ENCODE results near the gene ZNF831. TPM values are rescaled to one million over a fixed set of nuclear protein-coding genes. Genes with fewer than 3 reads are reported as not detected.

ZNF831 gene
- total RNA-seq, 4 donors from 2014 or later = 0.20 to 0.30 (median 0.24) TPM

DNA sequence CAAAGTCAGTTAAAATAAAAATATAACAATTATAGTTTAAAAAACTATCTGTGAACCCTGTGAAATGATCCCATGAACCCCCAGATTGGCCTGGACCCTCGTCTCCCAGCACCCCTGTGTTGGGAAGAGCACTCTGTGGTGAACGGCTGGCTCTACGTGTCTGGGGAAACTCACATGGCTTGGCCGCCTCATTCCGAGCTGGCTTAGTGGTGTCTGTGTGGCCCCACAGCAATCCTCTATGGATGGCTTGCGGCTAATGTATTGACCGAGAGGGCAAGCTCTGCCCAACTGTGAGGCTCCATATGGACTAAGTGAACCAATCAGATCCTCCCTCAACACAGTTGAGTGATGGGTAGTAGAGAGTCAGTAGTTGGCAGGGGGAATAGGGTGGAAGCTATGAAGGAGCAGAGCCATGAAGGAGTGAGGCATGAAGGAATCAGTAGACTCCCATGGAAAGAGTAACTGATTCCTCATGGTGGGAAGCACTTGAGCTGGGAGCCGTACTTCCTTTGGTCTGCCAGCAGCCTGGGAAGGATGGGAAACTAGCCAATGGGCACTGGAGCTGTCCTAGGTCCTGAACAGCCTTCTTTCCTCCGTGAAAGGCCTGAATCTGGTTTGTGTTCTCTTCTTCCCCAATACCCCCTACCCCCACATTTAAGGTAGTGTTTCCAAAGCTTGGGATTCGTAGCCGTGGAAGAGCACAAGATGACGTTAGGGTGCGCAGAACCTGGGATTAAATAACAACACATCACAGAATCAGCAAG is 21.6 kb upstream of the ZNF831 start:
- intact Hi-C loops (cut with DNase I; ENCODE audit: low total_unique reads) = no loop called here
- no peak for DNase-seq (ENCODE audit: low spot score in 2 of 2)
- H3K4me3 ChIP-seq (ENCODE audit: low read depth, poor library complexity, severe bottlenecking) = no peak overlapping the region
- no peak for TF ChIP-seq POLR2A (IDR thresholded peaks at IDR 0.05)
- TF ChIP-seq, protein P1, sequence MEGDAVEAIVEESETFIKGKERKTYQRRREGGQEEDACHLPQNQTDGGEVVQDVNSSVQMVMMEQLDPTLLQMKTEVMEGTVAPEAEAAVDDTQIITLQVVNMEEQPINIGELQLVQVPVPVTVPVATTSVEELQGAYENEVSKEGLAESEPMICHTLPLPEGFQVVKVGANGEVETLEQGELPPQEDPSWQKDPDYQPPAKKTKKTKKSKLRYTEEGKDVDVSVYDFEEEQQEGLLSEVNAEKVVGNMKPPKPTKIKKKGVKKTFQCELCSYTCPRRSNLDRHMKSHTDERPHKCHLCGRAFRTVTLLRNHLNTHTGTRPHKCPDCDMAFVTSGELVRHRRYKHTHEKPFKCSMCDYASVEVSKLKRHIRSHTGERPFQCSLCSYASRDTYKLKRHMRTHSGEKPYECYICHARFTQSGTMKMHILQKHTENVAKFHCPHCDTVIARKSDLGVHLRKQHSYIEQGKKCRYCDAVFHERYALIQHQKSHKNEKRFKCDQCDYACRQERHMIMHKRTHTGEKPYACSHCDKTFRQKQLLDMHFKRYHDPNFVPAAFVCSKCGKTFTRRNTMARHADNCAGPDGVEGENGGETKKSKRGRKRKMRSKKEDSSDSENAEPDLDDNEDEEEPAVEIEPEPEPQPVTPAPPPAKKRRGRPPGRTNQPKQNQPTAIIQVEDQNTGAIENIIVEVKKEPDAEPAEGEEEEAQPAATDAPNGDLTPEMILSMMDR (IDR thresholded peaks at IDR 0.05) = no peak
- WGBS, 2 donors = 80 to 87% methylated on average over 13 of the region's 13 CpGs

GRCh38 chr20:59143326-59143725 is 20.3 kb upstream of the ZNF831 start:
- TF ChIP-seq, protein P1 (IDR thresholded peaks at IDR 0.05) = no peak
- no peak for TF ChIP-seq POLR2A (IDR thresholded peaks at IDR 0.05)
- 93 to 95% methylated on average over 5 of the region's 5 CpGs for WGBS, 2 donors
- intact Hi-C loops (cut with DNase I; ENCODE audit: low total_unique reads) = no loop called here
- H3K4me3 ChIP-seq (ENCODE audit: low read depth, poor library complexity, severe bottlenecking) = no peak overlapping the region
- DNase-seq (ENCODE audit: low spot score in 2 of 2) = peak in 1 of 2 donors; percentile 18

- no peak overlapping the region for H3K4me3 ChIP-seq (ENCODE audit: low read depth, poor library complexity, severe bottlenecking)
- 83 to 85% methylated on average over 9 of the region's 9 CpGs for WGBS, 2 donors
- DNase-seq (ENCODE audit: low spot score in 2 of 2) = peak in 1 of 2 donors; percentile 60
- intact Hi-C loops (cut with DNase I; ENCODE audit: low total_unique reads) = no loop called here
- no peak for TF ChIP-seq POLR2A (IDR thresholded peaks at IDR 0.05)
- TF ChIP-seq, protein P1 (IDR thresholded peaks at IDR 0.05) = no peak
Observed at GRCh38 chr20:59144179-59144830, 19.3 kb upstream of the ZNF831 start.

- peak in 1 of 2 donors; percentile 46 for DNase-seq (ENCODE audit: low spot score in 2 of 2)
- intact Hi-C loops (cut with DNase I; ENCODE audit: low total_unique reads) = no loop called here
- no peak overlapping the region for H3K4me3 ChIP-seq (ENCODE audit: low read depth, poor library complexity, severe bottlenecking)
- 94 to 100% methylated on average over 4 of the region's 4 CpGs for WGBS, 2 donors
- TF ChIP-seq, protein P1 (IDR thresholded peaks at IDR 0.05) = no peak
- TF ChIP-seq POLR2A (IDR thresholded peaks at IDR 0.05) = no peak
Observed at GRCh38 chr20:59144831-59145196, 18.8 kb upstream of the ZNF831 start.

GRCh38 chr20:59145247-59145923 is 18.2 kb upstream of the ZNF831 start:
- DNase-seq (ENCODE audit: low spot score in 2 of 2) = no peak
- no peak overlapping the region for H3K4me3 ChIP-seq (ENCODE audit: low read depth, poor library complexity, severe bottlenecking)
- TF ChIP-seq, protein P1 (IDR thresholded peaks at IDR 0.05) = no peak
- TF ChIP-seq POLR2A (IDR thresholded peaks at IDR 0.05) = no peak
- intact Hi-C loops (cut with DNase I; ENCODE audit: low total_unique reads) = no loop called here
- WGBS, 2 donors = 90 to 94% methylated on average over 5 of the region's 5 CpGs

Measured in lower leg skin (tissue), 4 donors.